Activated naive CD8-positive, alpha-beta T cell (primary cell): ENCODE measurements around the gene GSTK1.

ENCODE experiments used
- H3K27ac Mint-ChIP-seq: one replicate; pipeline ENCODE4 v1.8.0; 2021; ENCODE audit warnings: mixed read lengths
- H3K27me3 Mint-ChIP-seq: one replicate; pipeline ENCODE4 v1.8.0; 2021; ENCODE audit warnings: mixed read lengths
- H3K36me3 Mint-ChIP-seq: one replicate; pipeline ENCODE4 v1.8.0; 2021; ENCODE audit warnings: mixed read lengths
- H3K4me1 Mint-ChIP-seq: one replicate; pipeline ENCODE4 v1.8.0; 2021; ENCODE audit warnings: low read depth, mixed read lengths
- H3K4me3 Mint-ChIP-seq: one replicate; pipeline ENCODE4 v1.8.0; 2021; ENCODE audit warnings: mild to moderate bottlenecking, mixed read lengths
- H3K9me3 Mint-ChIP-seq: one replicate; pipeline ENCODE4 v1.8.0; 2021; ENCODE audit warnings: low read depth, mixed read lengths

GSTK1 gene

GRCh38 chr7:143316492-143316891 is 53.3 kb downstream of the GSTK1 start:
- Mint-ChIP-seq H3K27ac (no peak overlapping the region), H3K9me3 (no peaks in the 10 kb centered on the region), H3K4me1 (peaks cover 1% of the 10 kb centered on the region), H3K36me3 (peaks cover 3% of the 10 kb centered on the region), H3K4me3 (no peak overlapping the region), H3K27me3 (no peaks in the 10 kb centered on the region)

GRCh38 chr7:143318661-143319060 is 55.4 kb downstream of the GSTK1 start:
- no peaks in the 10 kb centered on the region for H3K4me1 Mint-ChIP-seq
- no peaks in the 10 kb centered on the region for H3K27me3 Mint-ChIP-seq
- peaks cover 3% of the 10 kb centered on the region for H3K36me3 Mint-ChIP-seq
- no peaks in the 10 kb centered on the region for H3K9me3 Mint-ChIP-seq
- no peak overlapping the region for H3K4me3 Mint-ChIP-seq
- H3K27ac Mint-ChIP-seq: no peak overlapping the region
